T-helper 2 cell treated with Interferon-gamma antibody and Interleukin-4, amounts not matched to agents 5 μg/mL and 100 μg/mL, for 36 hours (primary cell): ENCODE results near the gene SLC12A4.
"Not testable (repeated sequence)": the region's sequence is repeated elsewhere in the genome, so short reads cannot be mapped to it uniquely, and the experiment has no call there.

ENCODE experiments used
- DNase-seq: peaks from one replicate; pipeline ENCODE4 v3.0.0; 2021; ENCODE audit warnings: low spot score
- H3K27ac Mint-ChIP-seq: one replicate; pipeline ENCODE4 v1.8.0; 2021; ENCODE audit warnings: mild to moderate bottlenecking, mixed read lengths
- H3K27me3 Mint-ChIP-seq: one replicate; pipeline ENCODE4 v1.8.0; 2021; ENCODE audit warnings: low read depth, mixed read lengths
- H3K36me3 Mint-ChIP-seq: one replicate; pipeline ENCODE4 v1.8.0; 2021; ENCODE audit warnings: low read depth, mixed read lengths
- H3K4me1 Mint-ChIP-seq: one replicate; pipeline ENCODE4 v1.8.0; 2021; ENCODE audit warnings: low read depth, mixed read lengths
- H3K4me3 Mint-ChIP-seq: one replicate; pipeline ENCODE4 v1.8.0; 2022; ENCODE audit warnings: mild to moderate bottlenecking, moderate library complexity, mixed read lengths
- H3K9me3 Mint-ChIP-seq: one replicate; pipeline ENCODE4 v1.8.0; 2021; ENCODE audit warnings: mixed read lengths

Gene SLC12A4

DNA sequence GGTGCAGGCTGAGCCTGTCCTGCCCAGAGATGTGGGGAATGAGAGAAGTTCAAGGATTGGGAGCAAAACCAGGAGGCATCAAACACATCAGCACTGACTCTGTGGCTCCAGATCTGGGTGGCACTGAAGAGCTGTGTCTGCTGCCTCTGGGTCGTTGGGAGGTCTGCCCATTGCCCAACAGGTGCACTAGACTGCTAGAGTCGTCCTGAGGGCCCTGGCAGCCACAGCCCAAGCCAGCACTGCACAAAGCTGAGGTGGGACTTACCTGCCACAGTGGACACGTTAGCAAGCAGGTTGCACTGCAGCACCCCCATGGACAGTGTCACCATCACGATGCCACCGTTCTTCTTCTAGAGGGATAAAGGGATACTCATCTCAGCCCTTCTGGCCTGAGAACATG, 8.6 kb upstream of the SLC12A4 start:
- H3K4me3 Mint-ChIP-seq, result no peak overlapping the region
- H3K9me3 Mint-ChIP-seq, result no peaks in the 10 kb centered on the region
- no peak for DNase-seq
- H3K36me3 Mint-ChIP-seq, result no peaks in the 10 kb centered on the region
- no peaks in the 10 kb centered on the region for H3K4me1 Mint-ChIP-seq
- H3K27me3 Mint-ChIP-seq, result peaks cover 2% of the 10 kb centered on the region
- H3K27ac Mint-ChIP-seq, result no peak overlapping the region

DNA sequence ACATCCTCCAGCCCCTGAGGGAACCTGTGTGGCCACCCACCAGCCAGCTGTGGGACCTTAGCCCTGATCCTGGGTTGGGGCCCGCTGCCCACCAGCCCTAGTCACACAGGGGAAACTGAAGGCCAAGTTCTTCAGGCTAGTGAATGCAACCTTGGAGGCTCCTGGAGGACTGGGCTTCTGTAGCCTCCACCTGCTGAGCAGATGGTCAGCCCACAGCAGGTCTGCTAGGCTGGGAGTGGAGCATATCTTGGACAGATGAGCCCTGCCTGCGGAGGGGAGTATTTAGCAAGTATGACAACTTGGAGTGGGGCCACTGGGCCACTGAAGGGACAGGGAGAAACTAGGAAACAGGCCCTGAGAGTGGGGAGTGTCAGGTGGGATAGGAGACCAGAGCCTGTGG, 7.8 kb upstream of the SLC12A4 start:
- Mint-ChIP-seq H3K27me3 (peaks cover 2% of the 10 kb centered on the region), H3K27ac (no peak overlapping the region), H3K4me1 (no peaks in the 10 kb centered on the region), H3K36me3 (no peaks in the 10 kb centered on the region), H3K9me3 (no peaks in the 10 kb centered on the region), H3K4me3 (no peak overlapping the region)
- no peak for DNase-seq

DNA sequence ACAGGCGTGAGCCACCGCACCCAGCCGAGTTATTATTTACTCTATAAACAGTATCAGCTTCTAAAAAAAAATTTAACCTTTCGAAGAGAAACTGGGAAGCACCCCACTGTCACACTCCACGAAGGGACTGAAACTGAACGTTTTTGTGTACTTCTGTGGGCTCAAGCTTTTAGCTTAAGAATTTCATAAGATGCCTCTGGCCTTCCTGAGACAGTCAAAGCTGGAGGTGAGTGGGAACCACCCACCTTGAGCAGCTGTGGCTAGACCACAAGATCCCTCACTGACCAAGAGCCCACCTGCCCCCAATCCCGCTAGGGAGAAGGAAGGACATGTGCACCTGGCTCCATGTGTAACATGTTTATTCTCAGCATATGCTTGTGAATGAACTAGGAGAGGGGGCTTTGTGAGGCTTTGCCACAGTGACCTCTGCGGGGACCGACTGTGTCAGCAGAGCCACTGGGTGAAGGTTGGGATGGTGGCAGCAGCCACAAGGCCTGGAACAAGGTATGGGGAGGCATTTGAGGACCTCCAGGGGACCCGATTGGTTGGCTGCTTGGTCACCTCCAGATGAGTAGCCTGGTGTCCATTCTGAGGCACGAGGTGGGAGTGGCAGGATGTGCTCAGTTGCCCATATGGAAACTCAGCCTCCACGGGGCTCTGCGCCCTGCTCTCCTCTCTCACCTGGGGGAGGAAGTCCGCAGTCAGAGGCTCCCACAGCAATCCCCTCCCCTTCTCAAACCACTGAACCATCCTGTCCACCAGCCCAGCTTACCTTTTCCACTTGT, 7.1 kb upstream of the SLC12A4 start:
- no peak overlapping the region for H3K4me3 Mint-ChIP-seq
- H3K4me1 Mint-ChIP-seq, result no peaks in the 10 kb centered on the region
- peaks cover 2% of the 10 kb centered on the region for H3K27me3 Mint-ChIP-seq
- H3K27ac Mint-ChIP-seq, result no peak overlapping the region
- no peaks in the 10 kb centered on the region for H3K9me3 Mint-ChIP-seq
- DNase-seq, result no peak
- H3K36me3 Mint-ChIP-seq, result no peaks in the 10 kb centered on the region

DNA sequence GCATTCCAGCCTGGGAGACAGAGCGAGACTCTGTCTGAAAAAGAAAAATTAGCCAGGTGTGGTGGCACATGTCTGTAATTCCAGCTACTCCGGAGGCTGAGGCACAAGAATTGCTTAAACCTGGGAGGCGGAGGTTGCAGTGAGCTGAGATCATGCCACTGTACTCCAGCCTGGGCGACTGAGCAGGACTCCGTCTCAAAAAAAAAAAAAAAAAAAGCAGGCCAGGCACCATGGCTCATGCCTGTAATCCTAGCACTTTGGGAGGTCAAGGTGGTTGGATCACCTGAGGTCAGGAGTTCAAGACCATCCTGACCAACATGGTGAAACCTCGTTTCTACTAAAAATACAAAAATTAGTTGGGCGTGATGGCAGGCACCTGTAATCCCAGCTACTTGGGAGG, 3.8 kb upstream of the SLC12A4 start:
- not testable (repeated sequence) for H3K27me3 Mint-ChIP-seq, H3K4me1 Mint-ChIP-seq, H3K9me3 Mint-ChIP-seq, H3K36me3 Mint-ChIP-seq, H3K27ac Mint-ChIP-seq, H3K4me3 Mint-ChIP-seq, DNase-seq

DNA sequence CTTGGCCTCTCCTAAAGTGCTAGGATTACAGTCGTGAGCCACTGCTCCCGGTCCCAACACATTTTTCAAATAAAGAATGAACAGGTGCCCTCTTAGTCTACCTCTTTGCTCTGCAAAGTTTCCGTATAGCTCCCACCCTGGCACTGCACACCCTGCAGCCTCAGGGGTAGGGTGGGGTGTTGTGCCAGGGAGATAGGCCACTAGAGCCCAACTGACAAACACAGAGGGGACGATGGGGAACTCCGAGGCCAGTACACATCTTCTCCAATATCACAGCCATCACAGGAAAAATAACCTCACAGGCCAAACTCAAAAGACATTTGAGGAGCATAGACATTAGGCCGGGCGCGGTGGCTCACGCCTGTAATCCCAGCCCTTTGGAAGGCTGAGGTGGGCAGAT, 2.7 kb upstream of the SLC12A4 start:
- Mint-ChIP-seq H3K36me3 (no peaks in the 10 kb centered on the region), H3K4me3 (peak overlapping the region; percentile 26), H3K27me3 (peaks cover 2% of the 10 kb centered on the region), H3K4me1 (peaks cover 15% of the 10 kb centered on the region), H3K27ac (no peak overlapping the region), H3K9me3 (no peaks in the 10 kb centered on the region)
- DNase-seq, result no peak

DNA sequence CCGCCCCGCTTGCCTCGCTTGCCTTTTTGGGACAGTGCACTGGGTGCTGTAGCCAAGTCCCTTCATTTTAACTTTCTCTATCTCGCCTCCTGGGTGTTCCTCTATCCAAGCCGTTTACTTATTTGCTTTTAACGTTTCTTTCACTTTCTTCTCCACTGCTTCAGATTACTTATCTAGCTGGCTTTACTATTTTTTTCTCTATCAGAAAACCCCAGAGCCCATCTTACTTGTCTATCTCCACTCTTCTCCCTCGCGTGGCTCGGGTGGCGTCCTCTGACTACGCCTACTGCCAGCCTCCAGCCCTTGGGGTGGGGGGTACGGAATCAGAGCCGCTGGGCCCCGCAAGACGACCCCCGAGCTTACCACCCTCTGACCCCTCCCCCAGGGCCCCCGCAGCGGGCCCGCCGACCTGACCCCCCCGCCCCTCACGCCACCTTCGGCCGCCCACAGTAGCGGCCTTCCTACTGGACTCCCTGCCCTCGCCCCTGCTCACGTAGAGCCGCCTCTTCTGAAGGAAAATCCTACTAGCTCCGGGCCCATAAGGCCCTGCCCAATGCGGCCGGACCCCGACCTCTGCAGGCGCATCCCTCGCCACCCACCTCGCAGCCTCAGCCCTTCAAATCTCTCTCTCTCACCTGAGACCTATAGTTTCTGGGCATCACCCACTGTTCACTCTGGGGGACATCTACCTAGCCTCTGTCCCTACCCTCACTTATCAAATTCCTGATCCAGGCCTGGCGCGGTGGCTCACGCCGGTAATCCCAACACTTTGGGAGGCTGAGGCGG, 1.0 kb upstream of the SLC12A4 start:
- Mint-ChIP-seq H3K4me1 (peaks cover 19% of the 10 kb centered on the region), H3K27ac (peak overlapping the region; percentile 97), H3K9me3 (no peaks in the 10 kb centered on the region), H3K4me3 (peak overlapping the region; percentile 91), H3K27me3 (peaks cover 1% of the 10 kb centered on the region), H3K36me3 (peaks cover 3% of the 10 kb centered on the region)
- no peak for DNase-seq

DNA sequence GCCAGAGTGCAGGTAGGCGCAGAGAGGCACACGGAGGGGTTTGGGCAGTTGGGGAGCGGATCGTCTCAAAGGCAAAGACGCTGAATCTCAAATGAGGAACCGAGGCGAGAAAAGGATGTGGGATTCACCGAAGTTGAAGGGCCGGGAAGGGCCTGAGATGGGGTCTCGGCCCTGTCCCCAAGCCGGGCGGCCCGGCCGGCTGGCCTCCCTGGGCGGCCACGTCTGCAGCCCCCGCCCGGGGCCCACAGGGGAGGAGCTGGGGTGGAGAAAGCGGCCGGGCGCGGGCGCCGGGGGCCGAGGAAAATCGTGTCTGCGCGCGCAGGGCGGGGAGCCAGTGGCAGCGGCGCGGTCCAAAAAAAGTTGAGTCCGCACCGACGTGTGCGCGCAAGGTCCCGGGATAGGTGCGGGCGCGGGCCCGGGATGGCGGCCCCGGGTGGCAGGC, 458 bp downstream of the SLC12A4 start:
- H3K27ac Mint-ChIP-seq, result peak overlapping the region; percentile 97
- no peaks in the 10 kb centered on the region for H3K9me3 Mint-ChIP-seq
- no peaks in the 10 kb centered on the region for H3K27me3 Mint-ChIP-seq
- DNase-seq, result peak; percentile 38
- H3K36me3 Mint-ChIP-seq, result peaks cover 3% of the 10 kb centered on the region
- H3K4me3 Mint-ChIP-seq, result peak overlapping the region; percentile 99
- peaks cover 19% of the 10 kb centered on the region for H3K4me1 Mint-ChIP-seq

DNA sequence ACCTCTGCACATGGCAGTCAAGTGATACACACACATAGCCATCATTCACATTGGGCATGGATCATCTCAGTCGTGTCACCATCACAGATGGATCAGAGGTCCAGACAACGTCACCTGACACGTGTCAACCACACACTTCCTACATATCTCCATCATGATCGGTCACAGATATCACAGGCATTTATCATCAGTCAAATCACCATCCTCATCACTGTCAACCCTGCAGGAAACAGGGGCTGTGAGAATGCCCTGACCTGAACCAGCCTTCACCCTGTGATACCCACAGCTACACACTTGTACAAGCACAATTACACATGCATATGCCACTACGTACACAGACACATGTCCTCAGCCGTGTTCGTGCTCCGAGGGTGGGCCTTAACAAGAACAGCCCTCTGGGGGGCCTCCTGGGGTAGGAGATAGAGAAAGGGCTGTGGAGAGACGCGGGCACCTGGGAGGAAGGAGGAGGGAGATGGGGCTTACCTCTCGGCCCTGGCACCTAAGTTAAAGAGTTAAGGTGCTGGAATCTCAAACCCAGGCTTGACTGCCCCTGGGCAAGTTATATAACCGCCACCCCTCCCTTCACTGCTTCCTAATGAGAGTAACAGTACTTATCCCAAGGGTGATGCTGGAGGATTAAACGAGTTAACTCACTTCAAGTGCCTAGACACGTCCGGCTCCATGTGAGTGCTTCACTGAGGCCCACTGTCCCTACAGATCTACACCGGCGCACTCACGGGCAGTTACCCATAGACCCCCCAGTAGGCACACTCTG, 1.1 kb downstream of the SLC12A4 start:
- Mint-ChIP-seq H3K36me3 (peaks cover 6% of the 10 kb centered on the region), H3K9me3 (no peaks in the 10 kb centered on the region), H3K4me3 (peak overlapping the region; percentile 99), H3K4me1 (peaks cover 19% of the 10 kb centered on the region), H3K27me3 (no peaks in the 10 kb centered on the region), H3K27ac (peak overlapping the region; percentile 97)
- DNase-seq, result peak; percentile 21

DNA sequence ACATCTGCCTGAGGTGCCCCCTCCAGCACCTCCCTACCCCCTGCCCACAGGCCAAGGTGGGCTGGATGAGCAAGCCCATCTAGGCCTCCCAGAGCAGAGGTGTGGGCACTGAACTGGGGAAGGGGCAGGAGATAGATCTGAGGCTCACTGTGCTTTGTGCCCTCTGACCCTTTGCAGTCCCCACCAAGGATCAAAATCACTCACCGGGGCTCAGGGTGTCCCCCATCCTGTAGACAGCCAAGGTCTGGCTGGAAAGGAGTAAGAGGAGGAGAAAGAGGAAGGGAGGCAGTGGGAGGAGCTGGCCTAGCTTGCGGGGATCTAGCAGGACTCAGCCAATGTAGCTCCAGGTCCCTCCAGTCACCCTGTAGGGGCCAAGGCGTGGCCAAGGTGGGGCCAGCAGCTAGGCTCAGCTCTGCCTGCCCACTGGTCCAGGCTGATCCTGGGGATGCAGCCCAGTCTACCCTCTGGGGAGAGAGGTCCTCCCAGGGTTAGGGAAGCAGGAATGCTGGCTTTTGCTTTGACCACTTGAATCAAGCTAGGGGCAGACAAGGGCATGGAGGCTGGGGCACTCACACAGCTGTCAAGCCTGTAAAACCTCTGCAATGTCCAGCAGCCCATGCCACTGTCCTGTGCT, 1.8 kb downstream of the SLC12A4 start:
- H3K4me3 Mint-ChIP-seq, result peak overlapping the region; percentile 99

DNA sequence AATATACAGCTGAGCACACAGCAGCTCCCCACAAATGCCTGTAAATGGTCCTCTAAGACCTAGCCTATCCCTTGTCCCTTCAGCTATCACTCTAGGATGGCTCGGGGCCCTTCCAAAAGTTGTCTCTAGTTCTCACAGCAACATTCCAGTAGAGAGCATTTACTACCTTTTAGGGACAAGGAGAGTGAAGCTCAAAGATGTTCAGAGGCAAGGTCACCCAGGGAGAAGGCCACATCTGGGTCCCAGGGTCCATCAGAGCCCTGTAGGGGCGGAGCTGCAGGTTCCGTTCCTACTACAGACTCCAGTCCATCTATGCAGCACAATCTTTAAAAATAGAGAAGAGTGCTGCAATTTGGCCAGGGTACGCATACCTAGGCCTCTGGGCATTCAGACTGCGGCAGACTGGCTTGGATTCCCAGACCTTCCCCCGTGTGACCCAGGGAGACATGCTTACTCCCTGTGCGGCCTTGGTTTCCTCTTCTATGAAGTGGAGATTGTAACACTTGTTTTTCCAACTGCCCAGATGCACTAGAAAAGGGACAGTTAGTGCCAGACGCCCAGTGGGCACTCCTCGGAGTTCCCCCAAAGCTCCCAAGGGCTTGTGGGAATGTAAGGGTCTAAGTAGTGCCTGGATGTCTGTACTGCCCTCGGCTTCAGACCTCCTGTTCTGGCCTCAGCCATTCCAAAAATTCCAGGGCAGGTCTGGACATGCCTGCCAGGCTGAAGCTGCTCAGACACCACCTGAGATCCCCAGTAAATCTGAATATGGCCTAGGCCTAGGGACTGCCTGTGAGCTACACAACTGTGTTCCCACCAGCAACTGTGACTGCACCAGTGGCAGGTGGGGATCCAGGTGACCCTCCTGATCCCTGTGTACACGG, 2.5 kb downstream of the SLC12A4 start:
- Mint-ChIP-seq H3K4me3 (peak overlapping the region; percentile 49), H3K9me3 (no peaks in the 10 kb centered on the region), H3K4me1 (peaks cover 19% of the 10 kb centered on the region), H3K27ac (no peak overlapping the region), H3K27me3 (no peaks in the 10 kb centered on the region), H3K36me3 (peaks cover 13% of the 10 kb centered on the region)
- no peak for DNase-seq

More for the DNA sequence above, 1.8 kb downstream of the SLC12A4 start:
- Mint-ChIP-seq H3K4me1 (peaks cover 19% of the 10 kb centered on the region), H3K36me3 (peaks cover 12% of the 10 kb centered on the region), H3K27me3 (no peaks in the 10 kb centered on the region), H3K27ac (peak overlapping the region; percentile 97), H3K9me3 (no peaks in the 10 kb centered on the region)
- no peak for DNase-seq

DNA sequence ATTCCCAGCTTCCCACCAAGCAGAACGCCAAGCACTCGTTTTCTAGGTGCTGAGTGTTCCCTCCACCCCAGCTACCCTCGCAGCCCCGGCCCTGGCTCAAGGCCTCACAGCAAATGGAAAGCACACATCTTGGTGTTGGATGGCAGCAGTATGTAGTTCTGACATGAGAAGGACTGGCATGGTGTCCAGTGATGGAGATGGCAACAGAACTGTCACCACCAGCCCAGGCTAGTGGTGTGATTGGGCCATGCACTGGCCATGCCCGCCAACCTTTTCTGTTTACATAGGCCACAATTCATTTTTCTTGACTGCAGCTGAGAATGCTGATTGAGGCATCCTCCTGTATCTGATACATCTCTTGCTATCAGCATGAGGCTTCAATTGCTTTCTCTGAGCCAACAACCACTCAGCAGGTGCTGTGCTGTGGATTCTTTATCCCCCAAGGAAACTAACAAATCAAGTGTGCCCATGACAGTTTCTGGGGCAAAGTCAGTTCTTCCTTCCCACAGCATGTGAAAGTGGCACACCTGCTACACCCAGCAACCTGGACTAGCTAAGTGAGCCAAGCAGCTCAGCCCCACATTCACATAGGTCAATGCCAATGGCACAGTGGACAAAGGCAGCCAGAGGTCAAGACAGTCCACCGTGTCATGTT, 3.8 kb downstream of the SLC12A4 start:
- Mint-ChIP-seq H3K27ac (no peak overlapping the region), H3K36me3 (peaks cover 16% of the 10 kb centered on the region), H3K27me3 (no peaks in the 10 kb centered on the region), H3K4me1 (peaks cover 16% of the 10 kb centered on the region), H3K4me3 (no peak overlapping the region), H3K9me3 (no peaks in the 10 kb centered on the region)
- DNase-seq, result no peak

DNA sequence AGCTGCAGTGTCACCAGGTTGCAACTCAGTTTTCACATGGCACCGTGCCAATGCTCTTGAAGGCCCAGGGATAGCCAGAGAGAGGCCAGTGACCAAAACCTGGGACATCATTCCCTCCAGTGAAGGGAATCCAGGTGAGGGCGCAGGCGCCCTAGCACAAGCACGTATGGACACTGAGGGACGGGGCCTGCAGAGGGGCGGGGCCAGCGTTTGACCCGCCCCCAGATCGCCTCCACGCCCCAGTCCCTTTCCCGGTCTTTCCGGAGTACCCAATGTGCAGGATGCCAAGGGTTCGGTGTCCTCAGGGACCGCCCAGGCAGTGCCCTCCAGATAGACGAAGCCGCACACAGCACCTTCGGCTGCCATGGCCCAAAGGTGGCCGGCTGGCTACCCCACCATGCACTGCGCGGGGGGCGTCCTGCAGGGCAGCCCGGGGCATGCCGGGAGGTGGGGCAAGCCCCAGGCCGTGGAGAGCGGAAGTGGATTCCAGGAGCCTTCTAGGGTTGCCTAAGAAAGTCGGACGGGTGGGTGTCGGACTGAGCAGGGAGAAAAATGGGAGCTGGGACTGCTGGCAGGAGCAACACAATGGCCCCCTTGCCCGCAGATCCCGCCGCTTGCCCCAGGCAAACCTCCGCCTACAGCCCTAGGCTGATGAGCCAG, 4.6 kb downstream of the SLC12A4 start:
- DNase-seq, result no peak
- Mint-ChIP-seq H3K27me3 (no peaks in the 10 kb centered on the region), H3K9me3 (no peaks in the 10 kb centered on the region), H3K27ac (no peak overlapping the region), H3K4me3 (no peak overlapping the region), H3K36me3 (peaks cover 16% of the 10 kb centered on the region), H3K4me1 (peaks cover 13% of the 10 kb centered on the region)
